Breast epithelium (tissue), 3 donors: ENCODE data around the gene DUXB.

Experiments
- CTCF ChIP-seq, 3 donors: fragments of 450-650 bp; IDR thresholded peaks; one replicate each; pipeline ENCODE4 v1.5.1; 2016 to 2017; ENCODE audit warnings: antibody characterized with exemption in 3 of 3, mild to moderate bottlenecking in 3 of 3, moderate library complexity in 3 of 3
- POLR2A ChIP-seq: fragments of 450-650 bp; IDR thresholded peaks from one replicate; pipeline ENCODE4 v1.6.1; 2016; ENCODE audit warnings: antibody characterized with exemption, mild to moderate bottlenecking, moderate library complexity
- POLR2AphosphoS5 ChIP-seq, 3 donors: sonication (generic); formaldehyde crosslinking; IDR thresholded peaks; one replicate each; pipeline ENCODE4 v1.6.1; 2017; ENCODE audit warnings: antibody characterized with exemption in 3 of 3

- TF ChIP-seq CTCF (IDR thresholded peaks at IDR 0.05) (no peak), POLR2A (peak; percentile 18), POLR2AphosphoS5 (IDR thresholded peaks at IDR 0.05) (peak in 1 of 3 donors; percentile 18)
Measured at GRCh38 chr16:75648265-75649076, 52.8 kb downstream of the DUXB start.
